GM12891 (cell line): ENCODE results near the gene MPZL1.

Experiments
- PAX5 ChIP-seq: IDR thresholded peaks from 2 replicates; pipeline ENCODE4 v1.6.1; 2011; ENCODE audit warnings: low read length, moderate library complexity, mild to moderate bottlenecking; ENCODE audit not compliant: insufficient read depth, severe bottlenecking
- POLR2A ChIP-seq: IDR thresholded peaks from 2 replicates; pipeline ENCODE4 v1.6.1; 2011; ENCODE audit warnings: low read depth, low read length, control low read depth
- POLR2AphosphoS5 ChIP-seq: IDR thresholded peaks from 2 replicates; pipeline ENCODE4 v1.6.1; 2011; ENCODE audit warnings: low read depth, low read length, control low read depth
- POU2F2 ChIP-seq: IDR thresholded peaks from 2 replicates; pipeline ENCODE4 v1.6.1; 2011; ENCODE audit warnings: low read depth, mild to moderate bottlenecking, control low read depth, low read length, moderate library complexity
- TAF1 ChIP-seq: IDR thresholded peaks from 2 replicates; pipeline ENCODE4 v1.6.1; 2011; ENCODE audit warnings: low read depth, low read length, control low read depth

- TF ChIP-seq TAF1: no peak
- TF ChIP-seq POLR2A: no peak
- TF ChIP-seq POLR2AphosphoS5: no peak
- no peak for TF ChIP-seq POU2F2
- no peak for TF ChIP-seq PAX5
Observed at GRCh38 chr1:167695147-167695546, 26.6 kb upstream of the MPZL1 start.
